ENCODE measurements around the gene MAP2K2. TPM values are rescaled to one million over a fixed set of nuclear protein-coding genes. Genes with fewer than 3 reads are reported as not detected.
"Not testable (repeated sequence)": the region's sequence is repeated elsewhere in the genome, so short reads cannot be mapped to it uniquely, and the experiment has no call there.

The MAP2K2 gene
- total and polyA plus RNA-seq, 12 donors: 91.5 to 288 (median 116) TPM

DNA sequence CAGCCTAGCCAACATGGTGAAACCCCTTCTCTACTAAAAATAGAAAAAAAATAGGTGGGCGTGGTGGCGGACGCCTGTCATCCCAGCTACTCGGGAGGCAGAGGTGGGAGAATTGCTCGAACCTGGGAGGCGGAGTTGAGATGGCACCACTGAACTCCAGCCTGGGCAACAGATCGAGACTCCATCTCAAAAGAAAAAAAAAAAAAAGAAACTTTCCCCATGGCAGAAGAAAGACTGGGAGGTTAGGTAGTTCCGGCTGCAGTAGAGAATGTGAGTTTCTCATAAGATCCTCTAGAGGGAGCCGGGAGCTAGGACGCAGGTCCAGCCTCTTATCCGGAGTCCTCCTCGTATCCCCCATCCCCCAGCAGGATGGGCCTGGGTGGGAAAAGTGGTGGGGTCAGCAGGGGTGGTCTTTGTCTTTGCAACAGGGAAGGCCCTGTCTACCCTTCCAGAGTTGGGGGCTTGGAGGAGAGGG, 16.4 kb upstream of the MAP2K2 start:
- no peak for DNase-seq
- peak in 7 of 8 donors; percentile 70 to 86 (median 80) for ATAC-seq
- Histone ChIP-seq H3K9me3 (no peaks in the 10 kb centered on the region), H3K4me1 (peaks cover 0 to 8% (median 0%) of the 10 kb centered on the region in 9 donors), H3K27ac (no peak overlapping the region), H3K36me3 (no peaks in the 10 kb centered on the region), H3K4me3 (no peak overlapping the region), H3K27me3 (no peaks in the 10 kb centered on the region)
- intact Hi-C loops (cut with DNase I): no loop called here
- TF ChIP-seq, protein P1, sequence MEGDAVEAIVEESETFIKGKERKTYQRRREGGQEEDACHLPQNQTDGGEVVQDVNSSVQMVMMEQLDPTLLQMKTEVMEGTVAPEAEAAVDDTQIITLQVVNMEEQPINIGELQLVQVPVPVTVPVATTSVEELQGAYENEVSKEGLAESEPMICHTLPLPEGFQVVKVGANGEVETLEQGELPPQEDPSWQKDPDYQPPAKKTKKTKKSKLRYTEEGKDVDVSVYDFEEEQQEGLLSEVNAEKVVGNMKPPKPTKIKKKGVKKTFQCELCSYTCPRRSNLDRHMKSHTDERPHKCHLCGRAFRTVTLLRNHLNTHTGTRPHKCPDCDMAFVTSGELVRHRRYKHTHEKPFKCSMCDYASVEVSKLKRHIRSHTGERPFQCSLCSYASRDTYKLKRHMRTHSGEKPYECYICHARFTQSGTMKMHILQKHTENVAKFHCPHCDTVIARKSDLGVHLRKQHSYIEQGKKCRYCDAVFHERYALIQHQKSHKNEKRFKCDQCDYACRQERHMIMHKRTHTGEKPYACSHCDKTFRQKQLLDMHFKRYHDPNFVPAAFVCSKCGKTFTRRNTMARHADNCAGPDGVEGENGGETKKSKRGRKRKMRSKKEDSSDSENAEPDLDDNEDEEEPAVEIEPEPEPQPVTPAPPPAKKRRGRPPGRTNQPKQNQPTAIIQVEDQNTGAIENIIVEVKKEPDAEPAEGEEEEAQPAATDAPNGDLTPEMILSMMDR (IDR thresholded peaks at IDR 0.05): peak in 8 of 9 donors; percentile 48 to 62 (median 54)
- 22 to 25% methylated on average over 12 of the region's 12 CpGs for WGBS, 2 donors

DNA sequence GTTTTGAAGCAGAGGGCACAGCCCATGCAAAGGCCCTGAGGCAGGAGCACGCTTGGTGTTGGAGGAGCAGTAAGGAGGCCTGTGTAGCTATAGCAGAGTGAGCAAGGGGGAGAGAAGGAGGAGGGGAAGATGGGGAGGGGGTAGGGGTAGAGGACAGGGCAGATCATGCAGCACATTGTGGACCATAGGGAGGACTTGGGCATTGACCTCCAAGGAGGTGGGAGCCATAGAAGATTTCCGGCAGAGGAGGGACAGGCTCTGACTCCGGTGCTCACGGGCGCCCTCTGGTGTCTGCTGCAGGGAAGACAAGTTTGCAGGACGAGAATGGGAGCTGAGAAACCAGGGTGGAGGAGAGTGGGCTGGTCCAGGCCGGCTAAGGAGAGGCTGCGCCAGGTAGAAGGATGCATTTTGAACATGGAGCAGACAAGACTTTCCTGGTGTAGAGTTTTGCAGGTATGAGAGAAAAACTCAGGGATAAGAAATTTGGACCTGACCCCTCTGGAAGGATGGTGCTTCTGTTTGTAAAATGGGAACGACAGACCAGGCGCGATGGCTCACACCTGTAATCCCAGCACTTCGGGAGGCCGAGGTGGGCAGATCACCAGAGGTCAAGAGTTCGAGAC, 15.8 kb upstream of the MAP2K2 start:
- TF ChIP-seq, protein P1 (IDR thresholded peaks at IDR 0.05): peak; percentile 58 to 85 (median 69)
- Histone ChIP-seq H3K27me3 (no peaks in the 10 kb centered on the region), H3K4me1 (peaks cover 0 to 8% (median 0%) of the 10 kb centered on the region in 9 donors), H3K36me3 (no peaks in the 10 kb centered on the region), H3K9me3 (no peaks in the 10 kb centered on the region), H3K4me3 (no peak overlapping the region), H3K27ac (no peak overlapping the region)
- WGBS, 2 donors: 35 to 38% methylated on average over 14 of the region's 14 CpGs
- DNase-seq: peak; percentile 75 to 87
- peak in 7 of 8 donors; percentile 70 to 84 (median 77) for ATAC-seq
- intact Hi-C loops (cut with DNase I): loop anchor here in 2 of 10 donors (2.0 to 5.0 kb wide), 2 partner anchors 152 to 153 kb away; partner anchors contain the start of gene EEF2 (in 1 of the 2)

DNA sequence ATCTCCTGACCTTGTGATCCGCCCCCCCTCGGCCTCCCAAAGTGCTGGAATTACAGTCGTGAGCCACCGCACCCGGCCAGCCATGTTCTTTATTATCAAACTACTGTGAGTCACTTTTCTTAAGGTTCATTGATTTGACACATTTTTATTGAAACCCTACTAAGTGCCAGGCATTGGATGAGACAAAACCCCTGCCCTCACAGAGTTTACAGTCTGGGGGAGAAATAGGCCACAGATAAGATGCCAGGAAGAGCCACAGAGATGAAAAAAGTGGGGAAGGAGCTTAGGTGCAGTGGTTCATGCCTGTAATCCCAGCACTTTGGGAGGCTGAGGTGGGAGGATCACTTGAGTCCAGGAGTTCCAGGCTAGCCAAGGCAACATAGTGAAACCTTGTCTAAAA, 14.5 kb upstream of the MAP2K2 start:
- DNase-seq: no peak
- intact Hi-C loops (cut with DNase I): loop anchor here in 2 of 10 donors (2.0 to 5.0 kb wide), 2 partner anchors 151 to 152 kb away; partner anchors contain the start of gene EEF2 (in 1 of the 2)

DNA sequence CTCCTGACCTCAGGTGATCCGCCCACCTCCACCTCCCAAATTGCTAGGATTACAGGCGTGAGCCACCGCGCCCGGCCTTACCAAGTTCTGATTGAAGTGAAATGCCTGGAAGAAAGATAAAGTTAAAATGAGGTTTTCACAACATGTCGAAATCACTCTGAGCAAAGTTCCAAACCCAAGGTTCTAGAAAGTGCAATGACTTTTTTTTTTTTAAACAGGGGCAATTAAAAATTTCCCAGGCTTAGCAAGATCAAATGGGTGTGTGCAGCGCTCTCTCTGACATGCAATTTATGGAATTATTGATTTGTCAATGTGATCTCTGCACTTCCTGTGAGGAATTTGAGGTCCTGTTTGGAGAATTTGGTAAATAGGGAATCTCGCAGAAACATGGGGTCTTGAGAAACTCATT, 12.8 kb upstream of the MAP2K2 start:
- H3K36me3 ChIP-seq: no peaks in the 10 kb centered on the region
- intact Hi-C loops (cut with DNase I): loop anchor here in 1 of 10 donors (5.0 kb wide), 1 partner anchor 149 kb away; the partner anchor contains the start of gene EEF2
- H3K4me3 ChIP-seq: no peak overlapping the region
- H3K9me3 ChIP-seq: no peaks in the 10 kb centered on the region
- no peaks in the 10 kb centered on the region for H3K27me3 ChIP-seq
- DNase-seq (no peak), ATAC-seq (no peak)
- peaks cover 0 to 8% (median 0%) of the 10 kb centered on the region in 9 donors for H3K4me1 ChIP-seq
- TF ChIP-seq, protein P1 (IDR thresholded peaks at IDR 0.05): no peak
- H3K27ac ChIP-seq: no peak overlapping the region
- WGBS, 2 donors: 86 to 92% methylated on average over 8 of the region's 8 CpGs

More for the DNA sequence above, 14.5 kb upstream of the MAP2K2 start:
- TF ChIP-seq, protein P1 (IDR thresholded peaks at IDR 0.05): no peak
- no peak for ATAC-seq
- H3K4me3 ChIP-seq: no peak overlapping the region
- H3K36me3 ChIP-seq: no peaks in the 10 kb centered on the region
- H3K4me1 ChIP-seq: peaks cover 0 to 8% (median 0%) of the 10 kb centered on the region in 9 donors
- no peak overlapping the region for H3K27ac ChIP-seq
- 83 to 89% methylated on average over 5 of the region's 5 CpGs for WGBS, 2 donors
- no peaks in the 10 kb centered on the region for H3K9me3 ChIP-seq
- H3K27me3 ChIP-seq: no peaks in the 10 kb centered on the region

DNA sequence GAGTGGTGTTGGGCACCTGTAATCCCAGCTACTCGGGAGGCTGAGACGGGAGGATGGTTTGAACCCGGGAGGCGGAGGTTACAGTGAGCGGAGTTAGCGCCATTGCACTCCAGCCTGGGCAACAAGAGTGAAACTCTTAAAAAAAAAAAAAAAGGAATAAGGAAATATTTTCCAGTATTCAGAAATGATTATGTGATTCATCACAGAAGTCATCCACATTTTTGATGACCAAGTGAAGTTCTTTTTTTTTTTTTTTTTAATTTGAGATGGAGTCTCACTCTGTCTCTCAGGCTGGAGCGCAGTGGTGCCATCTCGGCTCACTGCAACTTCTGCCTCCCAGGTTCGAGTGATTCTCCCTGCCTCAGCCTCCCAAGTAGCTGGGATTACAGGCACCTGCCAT, 11.5 kb upstream of the MAP2K2 start:
- WGBS, 2 donors: 91% methylated on average over 9 of the region's 9 CpGs
- not testable (repeated sequence) for H3K9me3 ChIP-seq, H3K4me1 ChIP-seq, H3K27ac ChIP-seq, H3K27me3 ChIP-seq, H3K4me3 ChIP-seq, DNase-seq, ATAC-seq, H3K36me3 ChIP-seq
- intact Hi-C loops (cut with DNase I): loop anchor here in 1 of 10 donors (5.0 kb wide), 1 partner anchor 148 kb away; the partner anchor contains the start of gene EEF2

Measured in heart right ventricle (tissue), 16 donors.